ENCODE measurements around the gene CABLES2. TPM values are rescaled to one million over a fixed set of nuclear protein-coding genes. Genes with fewer than 3 reads are reported as not detected.

CABLES2 gene
- total and polyA plus RNA-seq, 10 of the 15 experiments (the other 5 are each of a cell fraction or from before 2014, with no cell fraction given) = 2.2 to 14.9 (median 5.3) TPM

GRCh38 chr20:62448038-62448437, 41.0 kb upstream of the CABLES2 start:
- Histone ChIP-seq H4K20me1 (ENCODE audit: control insufficient read depth, insufficient read depth) (no peaks in the 10 kb centered on the region), H3K4me1 (ENCODE audit: control insufficient read depth, insufficient read depth, low read length) (no peaks in the 10 kb centered on the region), H3K36me3 (ENCODE audit: control insufficient read depth in 2 of 2, insufficient read depth in 2 of 2, low read length in 1 of 2) (no peaks in the 10 kb centered on the region), H3K27ac (ENCODE audit: control insufficient read depth, insufficient read depth) (no peak overlapping the region), H3K4me3 (no peak overlapping the region), H3K9ac (ENCODE audit: control insufficient read depth, insufficient read depth, low read length) (no peak overlapping the region), H3K79me2 (ENCODE audit: control insufficient read depth, insufficient read depth, low read length) (no peaks in the 10 kb centered on the region), H3K9me3 (replicated peaks; ENCODE audit: control insufficient read depth, insufficient read depth, low read length) (no peaks in the 10 kb centered on the region), H2AFZ (ENCODE audit: control insufficient read depth, low read depth, low read length) (no peak overlapping the region), H3K27me3 (replicated peaks in 1 of 2; ENCODE audit: control insufficient read depth in 2 of 2, insufficient read depth in 2 of 2, low read length in 1 of 2) (peaks cover 0 to 2% of the 10 kb centered on the region in 2 experiments; a peak in 2 of 4 replicates), H3K4me2 (ENCODE audit: control insufficient read depth, insufficient read depth) (no peak overlapping the region)
- FAIRE-seq = no peak
- no TSS peak for BruUV-seq (replicated peaks)
- TF ChIP-seq SRF (IDR thresholded peaks at IDR 0.05; ENCODE audit: low read depth in 2 of 2, low read length in 2 of 2) (peak; percentile 50 to 76; a peak in 2 of 4 replicates), ELK1 (IDR thresholded peaks at IDR 0.05; ENCODE audit: low read depth, low read length) (peak; percentile 29; the same call in 1 of the 2 replicates), ETV6 (conservative IDR thresholded peaks at IDR 0.05 in 1 of 2, IDR thresholded peaks at IDR 0.05 in 1 of 2; ENCODE audit: borderline replicate concordance in 1 of 2, low read depth in 1 of 2) (no peak)
- intact Hi-C loops (cut with micrococcal nuclease; ENCODE audit: unreplicated experiment) = no loop called here
- RAD21 ChIA-PET (ENCODE audit: unreplicated experiment) = no interaction called here
- WGBS (ENCODE audit: insufficient coverage, insufficient replicate concordance, low lambda C conversion rate, missing lambda C conversion rate) = 17% methylated on average over 10 of the region's 10 CpGs
- 0 out of 3 replicates have a peak, but pooled peaks have one; percentile 21 for ATAC-seq
- SMC1A ChIA-PET (ENCODE audit: uncharacterized antibody, unreplicated experiment) = no interaction called here
- in situ Hi-C loops (cut with MboI) = no loop called here
- POLR2A ChIA-PET = no interaction called here
- DNase-seq (ENCODE audit: low read depth, low spot score) = no peak
- CTCF ChIA-PET = no interaction called here
